Osteoblast (primary cell): Measurements from ENCODE around the gene LPIN1. TPM values are rescaled to one million over a fixed set of nuclear protein-coding genes. Genes with fewer than 3 reads are reported as not detected.
A peak's percentile ranks its signal among the peaks of the same experiment; 100 is the strongest.

Experiments used
- DNase-seq: peaks from one replicate; pipeline ENCODE4 v3.0.0; 2011; ENCODE audit warnings: low spot score, mixed read lengths; ENCODE audit not compliant: insufficient read length; ENCODE audit errors: missing footprints
- H2AFZ ChIP-seq: 2 replicates; pipeline ENCODE4 v1.6.0; 2011; ENCODE audit warnings: mild to moderate bottlenecking, low read length
- H3K27ac ChIP-seq: 2 replicates; pipeline ENCODE4 v1.5.1; 2011; ENCODE audit warnings: mild to moderate bottlenecking, low read depth, low read length, moderate library complexity
- H3K27me3 ChIP-seq: 2 replicates; pipeline ENCODE4 v1.6.0; 2012; ENCODE audit warnings: mild to moderate bottlenecking, control low read depth, inconsistent platforms, low read length, moderate library complexity; ENCODE audit not compliant: insufficient read depth
- H3K36me3 ChIP-seq: 2 replicates; pipeline ENCODE4 v1.5.1; 2011; ENCODE audit warnings: mild to moderate bottlenecking, low read length, control low read depth, moderate library complexity; ENCODE audit not compliant: insufficient read depth
- H3K4me1 ChIP-seq: 2 replicates; pipeline ENCODE4 v1.5.1; 2011; ENCODE audit warnings: mild to moderate bottlenecking, low read length, control low read depth, moderate library complexity; ENCODE audit not compliant: insufficient read depth
- H3K4me2 ChIP-seq: 2 replicates; pipeline ENCODE4 v1.6.0; 2011; ENCODE audit warnings: mild to moderate bottlenecking, low read length; ENCODE audit not compliant: insufficient read depth
- H3K4me3 ChIP-seq: fragments of 200-600 bp; sonication (generic); 3 replicates; pipeline ENCODE4 v1.5.1; 2012; ENCODE audit warnings: mild to moderate bottlenecking, low read length, inconsistent platforms; ENCODE audit not compliant: insufficient read depth
- H3K79me2 ChIP-seq: 2 replicates; pipeline ENCODE4 v1.6.0; 2012; ENCODE audit warnings: mild to moderate bottlenecking, low read length, control low read depth, inconsistent platforms; ENCODE audit not compliant: insufficient read depth
- H3K9me3 ChIP-seq: 2 replicates; pipeline ENCODE4 v1.5.1; 2011; ENCODE audit warnings: low read depth, low read length, control low read depth
- H4K20me1 ChIP-seq: 2 replicates; pipeline ENCODE4 v1.6.0; 2012; ENCODE audit warnings: mild to moderate bottlenecking, low read length, control low read depth; ENCODE audit not compliant: insufficient read depth
- CTCF ChIP-seq: IDR thresholded peaks from 2 replicates; pipeline ENCODE4 v1.5.1; 2011; ENCODE audit warnings: mild to moderate bottlenecking, low read depth, low read length, moderate library complexity; ENCODE audit errors: extremely low read depth
- total RNA-seq: library from RNA; depleted of rRNA; stranded (reverse); fragments of >200 nt; gene quantifications from 2 replicates; pipeline ENCODE4 v1.2.3, GENCODE V29; 2012

Gene LPIN1
- total RNA-seq, 1 donor = 117 TPM

GRCh38 chr2:11713815-11714214 lies 32.6 kb upstream of the LPIN1 start:
- Histone ChIP-seq H3K79me2 (no peaks in the 10 kb centered on the region), H3K4me2 (no peak overlapping the region), H3K4me1 (peaks cover 15% of the 10 kb centered on the region), H3K36me3 (no peaks in the 10 kb centered on the region), H2AFZ (no peak overlapping the region), H3K27me3 (peaks cover 9% of the 10 kb centered on the region), H3K9me3 (no peaks in the 10 kb centered on the region), H3K4me3 (no peak overlapping the region), H3K27ac (no peak overlapping the region), H4K20me1 (no peaks in the 10 kb centered on the region)
- no peak for TF ChIP-seq CTCF
- no peak for DNase-seq

- no peaks in the 10 kb centered on the region for H3K79me2 ChIP-seq
- TF ChIP-seq CTCF = no peak
- no peak for DNase-seq
- H3K27me3 ChIP-seq = peaks cover 31% of the 10 kb centered on the region
- H4K20me1 ChIP-seq = no peaks in the 10 kb centered on the region
- H3K4me2 ChIP-seq = no peak overlapping the region
- H3K36me3 ChIP-seq = no peaks in the 10 kb centered on the region
- H3K27ac ChIP-seq = no peak overlapping the region
- no peak overlapping the region for H2AFZ ChIP-seq
- H3K4me3 ChIP-seq = no peak overlapping the region
- peaks cover 1% of the 10 kb centered on the region for H3K4me1 ChIP-seq
- H3K9me3 ChIP-seq = no peaks in the 10 kb centered on the region
Measured at GRCh38 chr2:11715987-11716652, 30.3 kb upstream of the LPIN1 start.

- peak overlapping the region; percentile 36 for H2AFZ ChIP-seq
- H3K4me2 ChIP-seq = no peak overlapping the region
- H3K27me3 ChIP-seq = peaks cover 36% of the 10 kb centered on the region
- no peaks in the 10 kb centered on the region for H3K36me3 ChIP-seq
- no peaks in the 10 kb centered on the region for H3K9me3 ChIP-seq
- TF ChIP-seq CTCF = no peak
- H4K20me1 ChIP-seq = no peaks in the 10 kb centered on the region
- H3K4me1 ChIP-seq = no peaks in the 10 kb centered on the region
- H3K79me2 ChIP-seq = no peaks in the 10 kb centered on the region
- H3K27ac ChIP-seq = no peak overlapping the region
- H3K4me3 ChIP-seq = no peak overlapping the region
- DNase-seq = peak; percentile 44
Measured at GRCh38 chr2:11716689-11717321, 29.6 kb upstream of the LPIN1 start.

GRCh38 chr2:11717623-11718022 lies 28.8 kb upstream of the LPIN1 start:
- Histone ChIP-seq H2AFZ (no peak overlapping the region), H3K4me3 (no peak overlapping the region), H3K4me2 (no peak overlapping the region), H3K79me2 (no peaks in the 10 kb centered on the region), H3K27me3 (peaks cover 43% of the 10 kb centered on the region), H3K36me3 (no peaks in the 10 kb centered on the region), H3K27ac (no peak overlapping the region), H3K4me1 (no peaks in the 10 kb centered on the region), H3K9me3 (no peaks in the 10 kb centered on the region), H4K20me1 (no peaks in the 10 kb centered on the region)
- TF ChIP-seq CTCF = no peak
- DNase-seq = no peak
